COLO668 (cell line): ENCODE results near the gene BTG2.

Experiments used
- DNase-seq: peaks from one replicate; lab custom pipeline; 2025; ENCODE audit not compliant: unreplicated experiment; lab: John Stamatoyannopoulos, UW

The BTG2 gene

DNA sequence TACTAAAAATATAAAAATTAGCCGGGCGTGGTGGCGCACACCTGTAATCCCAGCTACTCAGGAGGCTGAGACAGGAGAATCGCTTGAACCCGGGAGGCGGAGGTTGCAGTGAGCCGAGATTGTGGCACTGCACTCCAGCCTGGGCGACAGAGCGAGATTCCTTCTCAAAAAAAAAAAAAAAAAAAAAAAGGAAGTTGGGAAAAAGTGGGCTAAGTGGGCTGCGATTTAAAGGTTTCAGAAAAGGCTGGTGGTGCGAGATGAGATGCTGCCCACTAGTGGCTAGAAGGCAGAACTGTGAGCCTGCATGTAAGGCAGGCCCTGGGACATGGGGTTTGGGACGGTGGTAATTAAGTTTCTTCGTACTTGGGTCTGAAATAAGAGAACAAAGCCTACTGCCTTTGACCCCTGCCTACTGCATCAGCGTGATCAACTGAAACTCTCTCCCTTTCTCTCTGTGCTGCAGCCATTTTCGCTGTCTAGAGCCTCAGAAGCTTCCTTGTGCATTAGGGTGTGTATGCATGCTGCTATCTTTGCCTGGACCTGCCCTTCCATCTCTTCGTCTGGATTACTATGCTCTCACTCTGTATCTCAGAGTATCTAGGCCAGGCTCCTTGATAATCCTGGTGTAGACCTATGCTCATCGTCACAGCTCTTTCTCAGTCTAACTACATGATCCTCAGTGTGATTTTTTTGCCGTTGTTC is 33.2 kb downstream of the BTG2 start:
- peak; percentile 40 for DNase-seq

DNA sequence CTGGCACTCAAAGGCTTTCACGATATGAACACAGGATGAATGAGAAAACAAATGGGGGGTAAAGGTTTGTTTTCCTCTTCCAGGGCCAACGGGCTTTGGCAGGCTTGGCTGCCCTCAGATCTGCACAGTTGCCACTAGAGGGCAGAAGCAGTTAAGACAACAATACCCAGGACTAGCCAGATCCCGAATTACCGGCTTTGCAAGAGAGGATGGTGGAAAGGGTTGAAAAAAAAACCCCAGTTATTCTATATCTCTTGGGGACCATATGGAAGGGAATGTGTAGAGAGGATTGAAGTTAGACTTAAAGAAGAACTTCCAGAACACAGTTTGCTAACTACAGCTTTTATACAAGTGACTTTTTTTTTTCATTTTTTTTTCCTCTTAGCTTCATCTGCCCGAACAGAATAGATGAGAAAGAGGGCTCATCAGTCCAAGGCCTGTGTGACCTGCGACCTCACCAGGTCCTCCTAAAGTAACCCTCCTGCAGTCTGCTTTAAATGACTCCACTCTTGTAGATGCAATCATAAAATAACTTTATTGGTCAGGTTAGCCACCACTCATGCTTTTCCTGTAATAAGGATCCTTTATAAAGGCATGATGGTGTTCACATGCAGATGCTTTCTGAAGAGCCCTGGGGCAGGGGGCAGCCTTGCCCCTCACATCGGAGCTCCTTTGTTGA is 34.9 kb downstream of the BTG2 start:
- DNase-seq = peak; percentile 73

DNA sequence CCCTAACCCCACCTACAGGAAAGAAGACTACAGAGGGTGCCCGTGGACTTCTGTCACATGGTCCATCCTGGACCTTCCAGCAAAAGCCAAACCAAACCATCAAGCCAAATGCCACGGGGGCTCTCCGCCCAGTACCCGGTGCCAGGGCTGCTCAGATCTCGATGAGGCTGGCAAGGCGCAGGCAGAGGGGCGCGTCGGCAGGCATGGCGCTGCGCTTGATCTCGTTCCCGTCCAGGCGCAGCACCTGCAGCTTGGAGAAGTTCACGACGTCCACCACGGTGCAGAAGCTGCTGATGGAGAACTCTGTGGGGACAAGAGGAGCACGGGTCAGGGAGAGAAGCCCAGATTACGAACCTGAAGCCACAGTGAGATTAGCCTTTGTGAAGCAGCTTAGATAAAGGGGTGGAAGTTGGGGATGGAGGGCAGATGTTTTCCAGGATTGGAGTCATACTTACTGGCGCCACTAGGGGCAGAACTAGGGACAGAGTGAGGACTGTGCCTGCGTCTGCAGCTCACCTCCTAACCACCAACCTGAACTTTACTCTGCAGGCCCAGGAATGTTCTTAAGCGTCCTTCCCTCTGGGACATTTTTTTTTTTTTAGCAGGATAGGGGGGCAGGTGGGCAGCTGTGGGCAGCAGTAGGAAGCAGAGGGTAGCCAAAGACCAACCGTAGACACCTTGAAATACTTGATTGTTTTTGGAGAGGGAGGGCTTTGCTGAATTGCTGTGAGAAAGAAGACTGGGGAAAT is 37.0 kb downstream of the BTG2 start:
- DNase-seq = peak; percentile 74

- no peak for DNase-seq
Observed at GRCh38 chr1:203343956-203344754, 38.8 kb downstream of the BTG2 start.

DNA sequence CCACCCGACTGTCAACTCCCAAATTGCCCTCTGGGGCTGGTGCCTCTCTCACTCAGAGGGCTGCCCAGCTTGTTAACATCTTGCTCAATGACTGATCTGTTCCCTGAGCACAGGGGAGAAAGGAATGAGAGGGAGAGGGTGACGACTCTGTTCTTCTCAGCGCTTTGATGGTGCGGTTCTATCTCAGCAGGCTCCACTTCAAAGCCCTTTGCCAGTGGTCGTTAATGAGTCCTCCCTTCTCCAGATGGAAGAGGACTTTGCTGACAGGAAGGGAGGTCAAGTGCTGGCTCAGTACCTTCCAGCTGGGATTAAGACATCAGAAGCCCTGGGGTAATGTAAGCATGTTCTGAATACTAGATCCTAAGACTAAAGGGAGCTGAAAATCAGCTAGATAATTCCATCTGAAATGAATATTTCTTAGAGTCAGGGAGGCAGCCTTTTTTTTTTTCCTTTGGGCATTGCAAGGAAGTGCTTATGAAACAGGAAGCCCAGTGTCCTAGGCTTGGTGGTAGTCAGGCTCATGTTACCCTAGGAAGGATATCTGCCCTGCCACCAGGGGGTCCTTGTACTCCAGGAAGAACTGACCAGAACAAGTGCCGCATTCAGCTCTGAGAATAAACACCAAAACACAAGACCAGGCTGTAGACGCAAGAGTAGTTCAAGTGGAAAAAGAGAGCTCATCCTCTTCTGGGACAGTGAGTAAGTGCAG is 40.9 kb downstream of the BTG2 start:
- DNase-seq = no peak

- DNase-seq = no peak
Observed at GRCh38 chr1:203346769-203347102, 41.4 kb downstream of the BTG2 start.

GRCh38 chr1:203349166-203349565 is 43.8 kb downstream of the BTG2 start:
- DNase-seq = no peak

GRCh38 chr1:203349773-203350524 is 44.6 kb downstream of the BTG2 start:
- no peak for DNase-seq

GRCh38 chr1:203351037-203351625 is 45.8 kb downstream of the BTG2 start, which contains the start of gene FMOD:
FMOD (minus strand) TSS chr1:203351122; CDS start chr1:203348270, 2,852 bp downstream.
- no peak for DNase-seq

DNA sequence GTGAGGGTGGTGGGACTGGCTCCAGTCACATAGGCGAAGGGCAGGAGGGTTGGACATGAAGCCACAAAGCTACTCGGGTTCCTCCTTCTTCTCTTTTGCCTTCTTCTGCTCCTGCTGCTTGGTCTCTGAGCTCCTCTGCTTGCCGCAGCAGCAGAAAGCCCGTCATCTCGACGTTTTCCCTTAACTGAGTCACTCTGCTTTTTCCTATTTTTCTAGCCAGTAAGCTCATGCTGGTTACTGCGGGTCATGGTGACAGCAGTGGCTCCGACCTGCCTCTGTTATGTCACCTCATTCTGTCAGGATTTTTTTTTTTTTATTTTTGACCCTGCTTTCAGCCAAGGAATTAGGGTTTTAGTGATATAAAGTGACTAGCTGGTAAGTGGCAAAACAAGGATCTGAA is 48.2 kb downstream of the BTG2 start:
- DNase-seq = no peak

GRCh38 chr1:203354246-203354645 is 48.9 kb downstream of the BTG2 start:
- no peak for DNase-seq

- no peak for DNase-seq
Observed at GRCh38 chr1:203359010-203359571, 53.8 kb downstream of the BTG2 start.
